ENCODE data around the gene BCL7A. TPM values are rescaled to one million over a fixed set of nuclear protein-coding genes. Genes with fewer than 3 reads are reported as not detected.
A peak's percentile ranks its signal among the peaks of the same experiment; 100 is the strongest.

BCL7A gene
- total and polyA plus RNA-seq, 12 donors, result 3.4 to 25.7 (median 15.4) TPM

- TF ChIP-seq CTCF (IDR thresholded peaks at IDR 0.05), result no peak
- no peak for ATAC-seq
- no peaks in the 10 kb centered on the region for H3K9me3 ChIP-seq
- H3K27ac ChIP-seq, result no peak overlapping the region
- no peak for DNase-seq
- H3K4me3 ChIP-seq, result no peak overlapping the region
- intact Hi-C loops (cut with DNase I), result no loop called here
- H3K36me3 ChIP-seq, result peaks cover 0 to 86% (median 11%) of the 10 kb centered on the region in 9 donors
- 97 to 99% methylated on average over 7 of the region's 7 CpGs for WGBS, 2 donors
- H3K27me3 ChIP-seq, result no peaks in the 10 kb centered on the region
- H3K4me1 ChIP-seq, result peaks cover 0 to under 1% (median 0%) of the 10 kb centered on the region in 9 donors
Observed at GRCh38 chr12:122045262-122045661, 23.6 kb downstream of the BCL7A start.

GRCh38 chr12:122046145-122046544, 24.5 kb downstream of the BCL7A start:
- Histone ChIP-seq H3K27me3 (no peaks in the 10 kb centered on the region), H3K36me3 (peaks cover 0 to 79% (median 11%) of the 10 kb centered on the region in 9 donors), H3K4me1 (peaks cover 5 to 10% (median 6%) of the 10 kb centered on the region in 9 donors), H3K9me3 (no peaks in the 10 kb centered on the region), H3K4me3 (no peak overlapping the region), H3K27ac (no peak overlapping the region)
- no peak for DNase-seq
- no peak for TF ChIP-seq CTCF (IDR thresholded peaks at IDR 0.05)
- 93 to 97% methylated on average over 7 of the region's 7 CpGs for WGBS, 2 donors
- no peak for ATAC-seq
- intact Hi-C loops (cut with DNase I), result no loop called here

- intact Hi-C loops (cut with DNase I), result no loop called here
- Histone ChIP-seq H3K27me3 (no peaks in the 10 kb centered on the region), H3K27ac (no peak overlapping the region), H3K36me3 (peaks cover 0 to 61% (median 11%) of the 10 kb centered on the region in 9 donors), H3K4me1 (peaks cover 12 to 23% (median 18%) of the 10 kb centered on the region in 9 donors), H3K4me3 (no peak overlapping the region), H3K9me3 (no peaks in the 10 kb centered on the region)
- DNase-seq (no peak), ATAC-seq (no peak)
- 98 to 99% methylated on average over 8 of the region's 8 CpGs for WGBS, 2 donors
- no peak for TF ChIP-seq CTCF (IDR thresholded peaks at IDR 0.05)
Observed at GRCh38 chr12:122048151-122048550, 26.5 kb downstream of the BCL7A start.

GRCh38 chr12:122049827-122050226, 28.1 kb downstream of the BCL7A start:
- Histone ChIP-seq H3K4me1 (peaks cover 12 to 33% (median 24%) of the 10 kb centered on the region in 9 donors), H3K27me3 (no peaks in the 10 kb centered on the region), H3K9me3 (no peaks in the 10 kb centered on the region), H3K27ac (peak overlapping the region in 1 of 10 donors; percentile 84), H3K36me3 (peaks cover 0 to 46% (median 4%) of the 10 kb centered on the region in 9 donors), H3K4me3 (no peak overlapping the region)
- DNase-seq, result no peak
- WGBS, 2 donors, result 93 to 96% methylated on average over 9 of the region's 9 CpGs
- ATAC-seq, result no peak
- no peak for TF ChIP-seq CTCF (IDR thresholded peaks at IDR 0.05)
- intact Hi-C loops (cut with DNase I), result loop anchor here in 7 of 10 donors (5.0 to 10.0 kb wide), 5 partner anchors 135 to 155 kb away; partner anchors contain the start of genes B3GNT4 (in 2 of the 7), CFAP251 (in 1 of the 7) and LRRC43 (in 1 of the 7)

All from heart right ventricle (tissue), 16 donors.